Kasumi-1 (cell line): ENCODE results near the gene RPL32.
"Not testable (repeated sequence)": the region's sequence is repeated elsewhere in the genome, so short reads cannot be mapped to it uniquely, and the experiment has no call there.

Experiments used
- DNase-seq, 2 experiments: peaks; one replicate each; lab custom pipeline; 2025; lab: John Stamatoyannopoulos, UW

Gene RPL32

GRCh38 chr3:12808587-12808986 is 32.8 kb downstream of the RPL32 start:
- DNase-seq, result no peak

GRCh38 chr3:12807601-12808359 is 33.6 kb downstream of the RPL32 start:
- DNase-seq, result no peak

GRCh38 chr3:12807066-12807465 is 34.3 kb downstream of the RPL32 start:
- no peak for DNase-seq

- no peak for DNase-seq
Observed at GRCh38 chr3:12803371-12803770, 38.0 kb downstream of the RPL32 start.

- DNase-seq, result no peak
Observed at GRCh38 chr3:12799525-12800440, 41.6 kb downstream of the RPL32 start.

- DNase-seq, result no peak
Observed at GRCh38 chr3:12798559-12799179, 42.7 kb downstream of the RPL32 start.

GRCh38 chr3:12797892-12798558 is 43.3 kb downstream of the RPL32 start:
- no peak for DNase-seq

GRCh38 chr3:12797124-12797891 is 44.1 kb downstream of the RPL32 start:
- no peak for DNase-seq

GRCh38 chr3:12796171-12797123 is 44.9 kb downstream of the RPL32 start, which contains the start of gene CAND2:
CAND2 (plus strand) TSS chr3:12796680; CDS start chr3:12796721, 41 bp downstream.
- DNase-seq, result no peak

GRCh38 chr3:12793701-12794100 is 47.7 kb downstream of the RPL32 start:
- DNase-seq, result no peak

GRCh38 chr3:12791430-12791829 is 49.9 kb downstream of the RPL32 start:
- no peak for DNase-seq

GRCh38 chr3:12787967-12788690 is 53.2 kb downstream of the RPL32 start:
- DNase-seq, result not testable (repeated sequence)

GRCh38 chr3:12787346-12787745 is 54.0 kb downstream of the RPL32 start:
- peak in 1 of 2 experiments; percentile 34 for DNase-seq

GRCh38 chr3:12785096-12785495 is 56.3 kb downstream of the RPL32 start:
- no peak for DNase-seq
